A673 (cell line): Measurements from ENCODE around the gene FRY. TPM values are rescaled to one million over a fixed set of nuclear protein-coding genes. Genes with fewer than 3 reads are reported as not detected.

Source experiments
- BruUV-seq: library from RNA; stranded (reverse); fragments of 400-500 nt; replicated peaks from 2 replicates; lab custom pipeline; 2021; lab: Mats Ljungman, UMichigan
- CTCF ChIA-PET: fragments of 300-600 bp; sonication (Branson Sonifier 250); formaldehyde crosslinking; loops from one replicate; lab custom pipeline; 2022; ENCODE audit warnings: antibody characterized with exemption; lab: Charles Lee
- POLR2A ChIA-PET: fragments of 300-600 bp; sonication (Branson Sonifier 250); formaldehyde crosslinking; loops from one replicate; lab custom pipeline; 2022; ENCODE audit warnings: antibody characterized with exemption; ENCODE audit not compliant: low non-redundant PET; lab: Charles Lee
- DNase-seq: peaks from one replicate; pipeline ENCODE4 v3.0.0-alpha.2; 2015; ENCODE audit warnings: low spot score
- H3K27ac ChIP-seq: fragments of 200-600 bp; sonication (generic); 2 replicates; pipeline ENCODE4 v1.5.1; 2016; ENCODE audit warnings: mixed run types, low read depth, mild to moderate bottlenecking, mixed read lengths, antibody characterized with exemption, low read length; ENCODE audit not compliant: poor library complexity, severe bottlenecking
- H3K27me3 ChIP-seq: fragments of 200-600 bp; sonication (generic); replicated peaks from 2 replicates; pipeline ENCODE4 v1.6.1; 2017; ENCODE audit warnings: mixed run types, low read depth, mild to moderate bottlenecking, mixed read lengths, antibody characterized with exemption, low read length; ENCODE audit not compliant: insufficient read depth, poor library complexity
- H3K36me3 ChIP-seq: fragments of 200-600 bp; sonication (generic); 2 replicates; pipeline ENCODE4 v1.6.1; 2016; ENCODE audit warnings: mixed run types, mild to moderate bottlenecking, mixed read lengths, antibody characterized with exemption, low read length; ENCODE audit not compliant: insufficient read depth, poor library complexity, severe bottlenecking
- H3K4me1 ChIP-seq: fragments of 200-600 bp; sonication (generic); 2 replicates; pipeline ENCODE4 v1.6.1; 2017; ENCODE audit warnings: mixed run types, mild to moderate bottlenecking, mixed read lengths, antibody characterized with exemption, low read length; ENCODE audit not compliant: insufficient read depth, poor library complexity, severe bottlenecking
- H3K4me3 ChIP-seq: fragments of 200-600 bp; sonication (generic); 2 replicates; pipeline ENCODE4 v1.5.1; 2016; ENCODE audit warnings: low read depth, mixed run types, mild to moderate bottlenecking, mixed read lengths, low read length; ENCODE audit not compliant: poor library complexity, severe bottlenecking
- H3K9me3 ChIP-seq: fragments of 200-600 bp; sonication (generic); 2 replicates; pipeline ENCODE4 v1.6.1; 2016; ENCODE audit warnings: mixed run types, low read depth, mild to moderate bottlenecking, mixed read lengths, antibody characterized with exemption, low read length; ENCODE audit not compliant: poor library complexity, severe bottlenecking
- EZH2 ChIP-seq: fragments of 200-600 bp; sonication (generic); IDR thresholded peaks from 2 replicates; pipeline ENCODE4 v1.6.1; 2017; ENCODE audit warnings: borderline replicate concordance, low read depth, mild to moderate bottlenecking, mixed read lengths, antibody characterized with exemption, low read length; ENCODE audit not compliant: poor library complexity, severe bottlenecking
- intact Hi-C: fragments of 100-400 bp; cut with micrococcal nuclease; formaldehyde crosslinking; loops from one replicate; pipeline ENCODE4 v1.10.0; 2022; ENCODE audit not compliant: unreplicated experiment
- total RNA-seq: library from RNA; stranded (reverse); gene quantifications from 2 replicates; pipeline ENCODE4 v1.2.3, GENCODE V29; 2021
- TF ChIP-seq, protein P1 (sequence below): fragments of 300-800, 200-600 bp; sonication (generic); conservative IDR thresholded peaks from 2 replicates; pipeline ENCODE4 v1.5.1; 2017; ENCODE audit warnings: low read depth, mild to moderate bottlenecking, antibody characterized with exemption, low read length, moderate library complexity, mixed read lengths

FRY gene
- total RNA-seq, 1 experiment from 2014 or later = 0.58 TPM

DNA sequence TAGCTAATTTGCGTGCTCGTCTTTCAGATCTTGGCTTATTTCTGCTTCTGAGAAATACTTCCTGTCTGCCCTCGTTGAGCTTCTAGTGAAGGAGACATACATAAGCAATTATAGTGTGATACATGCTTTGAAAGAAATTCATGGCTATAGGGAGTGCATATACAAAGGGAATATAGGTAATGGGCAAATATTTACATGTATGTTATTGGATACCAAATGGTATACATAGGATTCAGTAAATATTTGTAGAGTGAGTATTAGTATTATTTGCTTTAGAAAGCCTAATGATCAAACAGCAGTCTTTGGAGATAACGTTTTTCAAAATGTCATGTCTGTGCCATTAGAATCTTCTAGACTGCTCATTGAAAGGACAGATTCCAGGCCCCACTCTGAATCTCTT is 289.0 kb downstream of the FRY start:
- Histone ChIP-seq H3K27me3 (no peaks in the 10 kb centered on the region), H3K27ac (no peak overlapping the region), H3K4me3 (no peak overlapping the region), H3K4me1 (peaks cover 7% of the 10 kb centered on the region), H3K9me3 (no peaks in the 10 kb centered on the region), H3K36me3 (peaks cover 46% of the 10 kb centered on the region)
- DNase-seq = no peak
- no peak for TF ChIP-seq EZH2
- TF ChIP-seq, protein P1, sequence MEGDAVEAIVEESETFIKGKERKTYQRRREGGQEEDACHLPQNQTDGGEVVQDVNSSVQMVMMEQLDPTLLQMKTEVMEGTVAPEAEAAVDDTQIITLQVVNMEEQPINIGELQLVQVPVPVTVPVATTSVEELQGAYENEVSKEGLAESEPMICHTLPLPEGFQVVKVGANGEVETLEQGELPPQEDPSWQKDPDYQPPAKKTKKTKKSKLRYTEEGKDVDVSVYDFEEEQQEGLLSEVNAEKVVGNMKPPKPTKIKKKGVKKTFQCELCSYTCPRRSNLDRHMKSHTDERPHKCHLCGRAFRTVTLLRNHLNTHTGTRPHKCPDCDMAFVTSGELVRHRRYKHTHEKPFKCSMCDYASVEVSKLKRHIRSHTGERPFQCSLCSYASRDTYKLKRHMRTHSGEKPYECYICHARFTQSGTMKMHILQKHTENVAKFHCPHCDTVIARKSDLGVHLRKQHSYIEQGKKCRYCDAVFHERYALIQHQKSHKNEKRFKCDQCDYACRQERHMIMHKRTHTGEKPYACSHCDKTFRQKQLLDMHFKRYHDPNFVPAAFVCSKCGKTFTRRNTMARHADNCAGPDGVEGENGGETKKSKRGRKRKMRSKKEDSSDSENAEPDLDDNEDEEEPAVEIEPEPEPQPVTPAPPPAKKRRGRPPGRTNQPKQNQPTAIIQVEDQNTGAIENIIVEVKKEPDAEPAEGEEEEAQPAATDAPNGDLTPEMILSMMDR = no peak
- no TSS peak for BruUV-seq
- CTCF ChIA-PET = no interaction called here
- intact Hi-C loops = no loop called here
- POLR2A ChIA-PET = no interaction called here

GRCh38 chr13:32323912-32324311 is 292.3 kb downstream of the FRY start:
- TF ChIP-seq, protein P1 = no peak
- no peak for TF ChIP-seq EZH2
- intact Hi-C loops = no loop called here
- H3K9me3 ChIP-seq = no peaks in the 10 kb centered on the region
- H3K36me3 ChIP-seq = peaks cover 58% of the 10 kb centered on the region
- H3K27ac ChIP-seq = no peak overlapping the region
- CTCF ChIA-PET = no interaction called here
- H3K4me3 ChIP-seq = no peak overlapping the region
- DNase-seq = no peak
- POLR2A ChIA-PET = no interaction called here
- H3K4me1 ChIP-seq = peaks cover 3% of the 10 kb centered on the region
- BruUV-seq = no TSS peak
- H3K27me3 ChIP-seq = no peaks in the 10 kb centered on the region

- ChIA-PET POLR2A (no interaction called here), CTCF (no interaction called here)
- no peaks in the 10 kb centered on the region for H3K9me3 ChIP-seq
- H3K27me3 ChIP-seq = no peaks in the 10 kb centered on the region
- H3K4me1 ChIP-seq = no peaks in the 10 kb centered on the region
- H3K27ac ChIP-seq = no peak overlapping the region
- no TSS peak for BruUV-seq
- intact Hi-C loops = no loop called here
- H3K36me3 ChIP-seq = peaks cover 67% of the 10 kb centered on the region
- H3K4me3 ChIP-seq = no peak overlapping the region
- TF ChIP-seq, protein P1 = no peak
- no peak for TF ChIP-seq EZH2
- DNase-seq = no peak
These were observed 298.9 kb downstream of the FRY start for GRCh38 chr13:32330441-32330840.
